GM21576 (cell line): Measurements from ENCODE around the gene NXPH1.

Experiments used
- ATAC-seq: cut with Tn5 transposase; IDR thresholded peaks from one replicate; pipeline ENCODE4 v1.9.1; 2021; ENCODE audit warnings: mild to moderate bottlenecking, moderate library complexity; ENCODE audit not compliant: unreplicated experiment

NXPH1 gene

GRCh38 chr7:8433477-8434289 is at the start of gene NXPH1:
NXPH1 (plus strand) TSS chr7:8433609.
- no peak for ATAC-seq

GRCh38 chr7:8384901-8385300 is 48.5 kb upstream of the NXPH1 start:
- peak; percentile 29 for ATAC-seq

GRCh38 chr7:8386926-8387550 is 46.4 kb upstream of the NXPH1 start:
- ATAC-seq: peak; percentile 77

GRCh38 chr7:8387551-8388256 is 45.7 kb upstream of the NXPH1 start:
- peak; percentile 62 for ATAC-seq

- ATAC-seq: no peak
These were observed 45.2 kb upstream of the NXPH1 start for GRCh38 chr7:8388257-8388625.

GRCh38 chr7:8389593-8390261 is 43.7 kb upstream of the NXPH1 start:
- no peak for ATAC-seq

- no peak for ATAC-seq
These were observed 43.2 kb upstream of the NXPH1 start for GRCh38 chr7:8390262-8390626.

- peak; percentile 39 for ATAC-seq
These were observed 41.9 kb upstream of the NXPH1 start for GRCh38 chr7:8391353-8392062.

- ATAC-seq: no peak
These were observed 37.1 kb upstream of the NXPH1 start for GRCh38 chr7:8396294-8396693.

GRCh38 chr7:8408871-8409270 is 24.5 kb upstream of the NXPH1 start:
- ATAC-seq: no peak

GRCh38 chr7:8411103-8411502 is 22.3 kb upstream of the NXPH1 start:
- ATAC-seq: no peak

- no peak for ATAC-seq
These were observed 19.8 kb upstream of the NXPH1 start for GRCh38 chr7:8413600-8413999.

- ATAC-seq: peak; percentile 72
These were observed 14.7 kb upstream of the NXPH1 start for GRCh38 chr7:8418629-8419245.

- ATAC-seq: no peak
These were observed 11.2 kb upstream of the NXPH1 start for GRCh38 chr7:8422177-8422576.

- no peak for ATAC-seq
These were observed 10.4 kb upstream of the NXPH1 start for GRCh38 chr7:8423057-8423456.

- ATAC-seq: no peak
These were observed 8.2 kb upstream of the NXPH1 start for GRCh38 chr7:8425223-8425622.

- ATAC-seq: no peak
These were observed 2.8 kb upstream of the NXPH1 start for GRCh38 chr7:8430643-8431042.

GRCh38 chr7:8434290-8435002 is 1.0 kb downstream of the NXPH1 start:
- ATAC-seq: no peak

GRCh38 chr7:8435095-8435494 is 1.7 kb downstream of the NXPH1 start:
- ATAC-seq: no peak
